Measurements from ENCODE around the gene SMIM41.

The SMIM41 gene

GRCh38 chr12:52056801-52057637, 22.5 kb upstream of the SMIM41 start:
- H4K20me1 ChIP-seq: peaks cover 40% of the 10 kb centered on the region
- H3K27me3 ChIP-seq: no peaks in the 10 kb centered on the region
- no peak for TF ChIP-seq Cebpa-rat (IDR thresholded peaks at IDR 0.05)
- no peaks in the 10 kb centered on the region for H3K9me3 ChIP-seq
- H3K4me1 ChIP-seq: peaks cover 12% of the 10 kb centered on the region
- no peak overlapping the region for H3K9ac ChIP-seq
- H3K4me2 ChIP-seq: no peak overlapping the region
- no peak overlapping the region for H3K27ac ChIP-seq
- H3K36me3 ChIP-seq: peaks cover 69% of the 10 kb centered on the region
- H3K4me3 ChIP-seq: no peak overlapping the region

GRCh38 chr12:52057638-52058576, 21.6 kb upstream of the SMIM41 start:
- peaks cover 3% of the 10 kb centered on the region; the same call in 1 of the 2 replicates for H3K4me1 ChIP-seq
- H3K9ac ChIP-seq: no peak overlapping the region
- H3K9me3 ChIP-seq: no peaks in the 10 kb centered on the region
- no peak overlapping the region for H3K27ac ChIP-seq
- H3K4me3 ChIP-seq: no peak overlapping the region
- H4K20me1 ChIP-seq: peaks cover 31% of the 10 kb centered on the region
- no peak overlapping the region for H3K4me2 ChIP-seq
- H3K36me3 ChIP-seq: peaks cover 69% of the 10 kb centered on the region
- no peak for TF ChIP-seq Cebpa-rat (IDR thresholded peaks at IDR 0.05)
- H3K27me3 ChIP-seq: no peaks in the 10 kb centered on the region

GRCh38 chr12:52058631-52059361, 20.7 kb upstream of the SMIM41 start:
- Histone ChIP-seq H3K27me3 (no peaks in the 10 kb centered on the region), H3K4me3 (no peak overlapping the region), H4K20me1 (peaks cover 22% of the 10 kb centered on the region), H3K36me3 (peaks cover 64% of the 10 kb centered on the region), H3K9me3 (no peaks in the 10 kb centered on the region), H3K9ac (no peak overlapping the region), H3K4me2 (no peak overlapping the region), H3K4me1 (no peaks in the 10 kb centered on the region), H3K27ac (no peak overlapping the region)
- no peak for TF ChIP-seq Cebpa-rat (IDR thresholded peaks at IDR 0.05)

GRCh38 chr12:52059582-52060497, 19.7 kb upstream of the SMIM41 start:
- Histone ChIP-seq H4K20me1 (0 out of 2 replicates have a peak, but pooled peaks cover 13% of the 10 kb centered on the region), H3K36me3 (peaks cover 54% of the 10 kb centered on the region), H3K9me3 (no peaks in the 10 kb centered on the region), H3K4me3 (no peak overlapping the region), H3K27me3 (no peaks in the 10 kb centered on the region), H3K4me1 (no peaks in the 10 kb centered on the region), H3K27ac (0 out of 2 replicates have a peak overlapping the region, but pooled peaks have one; percentile 13), H3K9ac (no peak overlapping the region), H3K4me2 (no peak overlapping the region)
- no peak for TF ChIP-seq Cebpa-rat (IDR thresholded peaks at IDR 0.05)

GRCh38 chr12:52060498-52061177, 18.9 kb upstream of the SMIM41 start:
- H3K9me3 ChIP-seq: no peaks in the 10 kb centered on the region
- H3K4me3 ChIP-seq: no peak overlapping the region
- 0 out of 2 replicates have a peak overlapping the region, but pooled peaks have one; percentile 15 for H3K9ac ChIP-seq
- no peak for TF ChIP-seq Cebpa-rat (IDR thresholded peaks at IDR 0.05)
- no peaks in the 10 kb centered on the region for H3K27me3 ChIP-seq
- H3K36me3 ChIP-seq: peaks cover 46% of the 10 kb centered on the region
- 0 out of 2 replicates have a peak, but pooled peaks cover 6% of the 10 kb centered on the region for H4K20me1 ChIP-seq
- no peak overlapping the region for H3K4me2 ChIP-seq
- no peaks in the 10 kb centered on the region for H3K4me1 ChIP-seq
- 0 out of 2 replicates have a peak overlapping the region, but pooled peaks have one; percentile 13 for H3K27ac ChIP-seq

- Histone ChIP-seq H3K4me2 (no peak overlapping the region), H3K9me3 (no peaks in the 10 kb centered on the region), H3K4me1 (peaks cover 5% of the 10 kb centered on the region), H3K4me3 (no peak overlapping the region), H3K27ac (no peak overlapping the region), H3K36me3 (peaks cover 39% of the 10 kb centered on the region), H3K9ac (no peak overlapping the region), H4K20me1 (0 out of 2 replicates have a peak, but pooled peaks cover 6% of the 10 kb centered on the region), H3K27me3 (no peaks in the 10 kb centered on the region)
- TF ChIP-seq Cebpa-rat (IDR thresholded peaks at IDR 0.05): no peak
These were observed 17.9 kb upstream of the SMIM41 start for GRCh38 chr12:52061470-52062166.

- 0 out of 2 replicates have a peak overlapping the region, but pooled peaks have one; percentile 24 for H3K9ac ChIP-seq
- no peak overlapping the region for H3K27ac ChIP-seq
These were observed 17.1 kb upstream of the SMIM41 start for GRCh38 chr12:52062167-52063081.

More at GRCh38 chr12:52062167-52063081, 17.1 kb upstream of the SMIM41 start:
- TF ChIP-seq Cebpa-rat (IDR thresholded peaks at IDR 0.05): no peak
- Histone ChIP-seq H3K4me2 (no peak overlapping the region), H4K20me1 (0 out of 2 replicates have a peak, but pooled peaks cover 1% of the 10 kb centered on the region), H3K27me3 (no peaks in the 10 kb centered on the region), H3K36me3 (peaks cover 31% of the 10 kb centered on the region), H3K4me3 (no peak overlapping the region), H3K4me1 (peaks cover 11% of the 10 kb centered on the region), H3K9me3 (no peaks in the 10 kb centered on the region)

All from BLaER1 (cell line).